Measurements from ENCODE around the gene MRPL51.

The MRPL51 gene

DNA sequence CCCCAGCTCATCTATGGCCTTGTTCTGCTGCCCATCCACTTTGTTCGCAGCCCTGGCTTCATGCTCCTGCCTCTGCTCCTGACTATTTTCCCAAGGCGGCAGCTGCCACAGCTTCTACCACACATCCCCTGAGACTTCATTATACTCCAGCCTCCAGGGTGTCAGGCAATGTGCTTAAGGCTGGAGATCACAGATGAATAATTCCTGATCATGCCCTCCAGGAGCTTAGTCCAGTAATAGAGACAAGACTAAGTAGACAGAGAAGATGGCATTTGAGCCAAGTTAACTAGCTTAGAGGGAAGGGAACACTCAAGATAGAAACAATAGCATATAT lies 34.1 kb downstream of the MRPL51 start:
- no peak for DNase-seq

DNA sequence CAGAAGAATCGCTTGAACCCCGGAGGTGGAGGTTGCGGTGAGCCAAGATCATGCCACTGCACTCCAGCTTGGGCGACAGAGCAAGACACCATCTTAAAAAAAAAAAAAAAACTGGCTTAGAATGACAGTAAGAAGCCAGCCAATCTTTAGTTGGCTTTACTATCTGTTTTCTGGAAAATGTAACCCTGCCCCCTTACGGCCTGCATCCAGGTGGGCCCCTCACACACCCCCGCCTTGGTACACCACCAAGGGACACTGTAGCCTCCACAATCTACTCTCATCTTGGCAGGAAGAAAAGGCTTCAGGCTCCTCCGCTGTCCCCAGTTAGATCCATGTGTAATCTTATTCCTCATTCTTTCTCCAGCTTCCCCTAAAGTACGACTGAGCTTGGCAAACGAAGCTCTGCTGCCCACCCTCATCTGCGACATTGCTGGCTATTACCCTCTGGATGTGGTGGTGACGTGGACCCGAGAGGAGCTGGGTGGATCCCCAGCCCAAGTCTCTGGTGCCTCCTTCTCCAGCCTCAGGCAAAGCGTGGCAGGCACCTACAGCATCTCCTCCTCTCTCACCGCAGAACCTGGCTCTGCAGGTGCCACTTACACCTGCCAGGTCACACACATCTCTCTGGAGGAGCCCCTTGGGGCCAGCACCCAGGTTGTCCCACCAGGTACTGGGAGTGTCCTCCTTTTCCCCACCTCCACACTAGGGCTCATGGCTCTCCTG lies 34.6 kb downstream of the MRPL51 start:
- no peak for DNase-seq

DNA sequence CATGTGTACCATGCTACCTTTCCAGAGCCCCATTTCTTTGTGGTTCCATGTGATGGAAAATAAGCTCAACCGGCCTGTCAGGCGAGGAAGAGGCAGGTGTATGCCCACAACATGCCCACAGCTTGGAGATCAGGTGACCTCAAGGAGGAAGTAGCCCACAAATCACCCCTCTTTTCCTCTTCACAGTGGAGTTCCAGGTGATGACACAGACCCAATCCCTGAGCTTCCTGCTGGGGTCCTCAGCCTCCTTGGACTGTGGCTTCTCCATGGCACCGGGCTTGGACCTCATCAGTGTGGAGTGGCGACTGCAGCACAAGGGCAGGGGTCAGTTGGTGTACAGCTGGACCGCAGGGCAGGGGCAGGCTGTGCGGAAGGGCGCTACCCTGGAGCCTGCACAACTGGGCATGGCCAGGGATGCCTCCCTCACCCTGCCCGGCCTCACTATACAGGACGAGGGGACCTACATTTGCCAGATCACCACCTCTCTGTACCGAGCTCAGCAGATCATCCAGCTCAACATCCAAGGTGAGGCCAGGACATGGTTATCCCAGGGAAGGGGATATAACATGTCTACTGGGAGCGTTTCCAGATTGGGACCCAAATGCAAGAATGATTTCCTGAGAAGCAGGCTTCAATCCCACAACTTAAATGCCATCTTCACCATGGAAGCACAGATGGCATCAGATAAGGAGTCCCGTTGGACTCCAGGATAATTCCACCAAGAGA lies 35.7 kb downstream of the MRPL51 start:
- DNase-seq = no peak

DNA sequence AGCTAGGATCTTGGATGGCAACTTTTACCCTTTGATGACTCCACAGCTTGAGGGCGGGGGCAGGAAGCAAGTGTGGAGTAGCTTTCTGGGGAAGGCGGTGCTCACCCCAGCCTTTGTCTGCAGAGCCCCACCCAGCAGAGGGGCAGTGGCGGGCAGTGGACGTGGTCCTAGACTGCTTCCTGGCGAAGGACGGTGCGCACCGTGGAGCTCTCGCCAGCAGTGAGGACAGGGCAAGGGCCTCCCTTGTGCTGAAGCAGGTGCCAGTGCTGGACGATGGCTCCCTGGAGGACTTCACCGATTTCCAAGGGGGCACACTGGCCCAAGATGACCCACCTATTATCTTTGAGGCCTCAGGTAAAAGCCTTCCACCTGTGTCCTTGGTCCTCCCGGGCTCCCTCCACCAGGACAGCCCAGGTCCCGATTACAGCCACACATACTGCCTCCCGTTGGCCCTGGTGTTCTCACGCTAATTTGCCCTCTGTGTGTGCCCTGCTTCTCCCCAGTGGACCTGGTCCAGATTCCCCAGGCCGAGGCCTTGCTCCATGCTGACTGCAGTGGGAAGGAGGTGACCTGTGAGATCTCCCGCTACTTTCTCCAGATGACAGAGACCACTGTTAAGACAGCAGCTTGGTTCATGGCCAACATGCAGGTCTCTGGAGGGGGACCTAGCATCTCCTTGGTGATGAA lies 40.0 kb downstream of the MRPL51 start:
- no peak for DNase-seq

DNA sequence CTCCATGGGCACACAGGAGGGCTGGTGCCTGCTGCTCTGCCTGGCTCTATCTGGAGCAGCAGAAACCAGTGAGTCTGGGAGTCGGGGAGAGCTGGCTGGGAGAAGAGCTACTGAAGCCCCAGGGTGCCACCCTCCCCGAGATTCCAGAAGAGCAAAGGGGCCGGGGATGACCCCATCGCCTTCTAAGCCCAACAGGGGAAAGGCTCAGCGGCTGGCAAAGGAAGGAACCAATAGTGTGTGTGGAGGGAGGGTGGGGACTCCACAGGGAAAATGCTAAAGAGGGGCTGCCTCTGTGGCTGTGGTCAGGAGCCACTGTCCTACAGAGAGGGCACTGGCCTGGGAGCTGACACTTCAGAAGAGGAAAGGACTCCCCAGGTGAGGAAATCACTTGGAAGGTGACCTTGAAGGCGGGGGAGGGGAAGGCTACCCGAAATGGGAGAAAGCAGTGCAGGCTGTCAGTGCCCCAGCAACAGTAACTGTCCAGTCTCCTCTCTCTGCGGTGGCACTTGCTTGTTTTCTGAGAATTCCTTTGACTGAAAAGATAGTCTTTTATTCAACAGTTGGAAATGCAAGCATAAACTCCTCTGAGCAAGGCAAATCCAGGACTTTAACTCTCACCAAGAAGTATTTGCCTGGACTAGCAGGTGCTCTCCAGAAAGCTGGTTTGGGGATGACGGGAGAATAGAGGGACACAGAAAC lies 40.7 kb downstream of the MRPL51 start:
- peak; percentile 77 for DNase-seq

DNA sequence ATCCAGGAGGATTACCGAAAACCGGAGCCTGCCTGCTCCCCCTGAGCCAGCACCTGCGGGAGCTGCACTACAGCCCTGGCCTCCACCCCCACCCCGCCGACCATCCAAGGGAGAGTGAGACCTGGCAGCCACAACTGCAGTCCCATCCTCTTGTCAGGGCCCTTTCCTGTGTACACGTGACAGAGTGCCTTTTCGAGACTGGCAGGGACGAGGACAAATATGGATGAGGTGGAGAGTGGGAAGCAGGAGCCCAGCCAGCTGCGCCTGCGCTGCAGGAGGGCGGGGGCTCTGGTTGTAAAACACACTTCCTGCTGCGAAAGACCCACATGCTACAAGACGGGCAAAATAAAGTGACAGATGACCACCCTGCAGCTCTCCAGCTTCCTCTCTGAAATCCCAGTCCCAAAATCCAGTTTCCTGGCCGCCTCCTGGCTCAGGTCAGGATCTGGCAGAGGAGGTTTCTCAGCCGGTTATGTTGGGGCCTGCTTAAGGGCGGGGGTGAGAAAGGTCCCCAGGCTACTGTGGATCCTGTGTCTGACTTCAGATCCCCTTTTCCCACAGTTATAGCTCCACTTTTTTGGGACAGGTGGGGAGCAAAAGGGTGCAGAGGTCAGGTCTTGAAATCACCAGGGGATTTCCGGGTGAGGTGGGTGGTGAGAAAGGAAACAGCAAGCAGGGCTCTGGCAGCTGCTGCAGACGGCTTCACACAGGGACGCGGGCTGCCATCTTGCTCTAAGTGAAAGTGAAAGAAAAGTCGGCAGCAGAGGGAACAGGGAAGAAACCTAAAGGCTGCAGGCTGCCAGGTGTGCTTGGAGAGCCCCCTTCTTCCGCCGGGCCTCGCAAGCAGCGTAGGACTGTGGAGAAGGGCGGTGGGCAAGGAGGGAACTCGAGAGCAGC lies 41.5 kb downstream of the MRPL51 start, which contains the start of gene TAPBPL:
Gene TAPBPL, plus strand, starts transcription at position 695 of the 897 bp plus-strand sequence. CDS start 207 bp downstream, outside the sequence.
- DNase-seq = peak; percentile 94

DNA sequence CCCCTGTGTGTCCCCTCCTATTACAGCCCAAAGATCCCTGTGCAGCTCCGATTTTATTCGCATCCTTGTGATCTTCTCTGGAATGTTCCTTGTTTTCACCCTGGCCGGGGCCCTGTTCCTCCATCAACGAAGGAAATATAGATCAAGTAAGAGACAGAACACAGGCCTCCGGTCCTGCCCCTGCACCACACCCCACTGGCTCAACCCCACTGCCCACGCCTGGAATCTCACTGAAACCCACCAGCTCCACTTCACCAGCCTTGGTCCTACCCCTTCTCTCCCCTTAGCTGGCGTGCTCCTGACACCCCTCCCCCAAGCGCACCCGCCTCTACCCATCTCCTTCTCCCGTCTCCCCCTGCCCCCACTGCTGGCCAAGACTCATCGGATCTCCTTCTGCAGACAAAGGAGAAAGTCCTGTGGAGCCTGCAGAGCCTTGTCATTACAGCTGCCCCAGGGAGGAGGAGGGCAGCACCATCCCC lies 42.2 kb downstream of the MRPL51 start:
- peak; percentile 70 for DNase-seq

DNA sequence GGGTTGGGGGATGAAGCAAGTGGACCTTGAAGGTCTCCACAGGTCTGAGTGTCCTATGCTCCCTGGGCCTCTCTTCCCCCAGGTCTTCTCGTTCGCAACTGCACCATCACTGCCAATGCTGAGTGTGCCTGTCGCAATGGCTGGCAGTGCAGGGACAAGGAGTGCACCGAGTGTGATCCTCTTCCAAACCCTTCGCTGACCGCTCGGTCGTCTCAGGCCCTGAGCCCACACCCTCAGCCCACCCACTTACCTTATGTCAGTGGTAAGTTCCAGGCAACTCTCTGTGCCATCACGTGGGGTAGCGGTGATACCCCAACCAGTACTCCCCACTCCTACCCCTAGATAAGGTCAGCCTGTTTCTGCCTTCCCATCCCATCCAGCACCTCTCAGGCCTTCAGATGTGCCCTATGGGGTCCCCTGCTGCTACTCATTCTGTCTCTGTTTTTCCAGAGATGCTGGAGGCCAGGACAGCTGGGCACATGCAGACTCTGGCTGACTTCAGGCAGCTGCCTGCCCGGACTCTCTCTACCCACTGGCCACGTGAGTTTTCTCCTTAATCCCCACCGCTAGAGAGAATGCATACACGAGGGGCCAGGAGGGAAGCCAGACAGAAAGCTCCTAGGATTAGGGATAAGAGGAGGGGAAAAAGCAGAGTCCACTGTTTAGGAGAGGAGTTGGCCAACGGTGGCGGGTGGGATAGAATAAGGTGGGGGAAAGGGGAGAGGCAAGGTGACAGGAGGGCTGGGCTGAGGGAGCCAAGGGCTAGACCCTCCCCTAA lies 42.8 kb downstream of the MRPL51 start:
- DNase-seq = peak; percentile 29

DNA sequence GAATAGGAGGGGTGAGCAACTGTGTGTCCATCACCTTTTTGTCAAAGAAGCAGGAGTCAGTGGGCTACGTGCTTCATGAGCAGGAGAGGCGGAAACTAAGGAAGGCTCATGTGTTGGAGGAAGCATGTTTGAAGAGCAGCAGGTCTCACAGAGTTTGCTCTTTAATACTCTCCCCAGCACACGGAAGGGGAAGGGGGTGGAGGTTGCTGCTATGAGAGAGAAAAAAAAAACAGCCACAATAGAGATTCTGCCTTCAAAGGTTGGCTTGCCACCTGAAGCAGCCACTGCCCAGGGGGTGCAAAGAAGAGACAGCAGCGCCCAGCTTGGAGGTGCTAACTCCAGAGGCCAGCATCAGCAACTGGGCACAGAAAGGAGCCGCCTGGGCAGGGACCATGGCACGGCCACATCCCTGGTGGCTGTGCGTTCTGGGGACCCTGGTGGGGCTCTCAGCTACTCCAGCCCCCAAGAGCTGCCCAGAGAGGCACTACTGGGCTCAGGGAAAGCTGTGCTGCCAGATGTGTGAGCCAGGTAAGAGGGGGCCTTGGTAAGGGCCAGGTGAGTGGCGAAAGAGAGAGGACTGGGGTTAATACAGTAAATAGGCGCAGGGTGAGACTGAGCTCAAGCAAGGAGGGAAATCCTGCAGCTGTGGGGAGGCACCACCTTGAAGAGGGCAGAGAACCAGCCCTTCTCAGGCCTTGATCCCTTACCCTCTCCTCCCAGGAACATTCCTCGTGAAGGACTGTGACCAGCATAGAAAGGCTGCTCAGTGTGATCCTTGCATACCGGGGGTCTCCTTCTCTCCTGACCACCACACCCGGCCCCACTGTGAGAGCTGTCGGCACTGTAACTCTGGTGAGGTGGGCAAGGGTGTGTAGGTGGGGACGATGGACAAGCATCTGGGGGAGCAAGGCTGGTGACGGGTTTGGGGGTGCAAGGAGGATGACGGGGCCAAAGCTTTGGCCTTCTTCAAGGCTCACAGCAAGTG lies 48.1 kb downstream of the MRPL51 start, which contains the start of gene CD27:
Gene CD27, plus strand, starts transcription at position 252 of the 985 bp plus-strand sequence. Its CDS starts 141 bp downstream, at position 393.
- DNase-seq = no peak

DNA sequence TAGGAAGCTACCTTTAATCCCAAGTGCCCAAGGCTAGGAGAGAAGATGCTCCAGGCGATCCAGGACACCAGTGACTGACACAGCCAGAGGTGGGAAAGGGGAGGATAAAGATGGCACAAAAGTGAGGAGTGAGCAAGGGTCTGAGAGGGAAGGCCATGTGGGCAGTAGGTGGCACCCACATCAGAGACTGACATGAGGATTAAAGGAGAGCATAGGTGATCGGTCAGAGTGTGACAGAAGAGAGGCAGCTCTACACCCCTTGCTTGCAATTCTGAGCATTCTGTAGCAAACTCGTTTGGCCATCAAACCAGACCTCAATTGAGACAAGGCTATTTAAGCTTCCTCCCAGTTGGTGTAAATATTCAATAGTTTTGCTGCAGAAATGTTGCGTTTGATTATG lies 49.0 kb downstream of the MRPL51 start:
- no peak for DNase-seq

DNA sequence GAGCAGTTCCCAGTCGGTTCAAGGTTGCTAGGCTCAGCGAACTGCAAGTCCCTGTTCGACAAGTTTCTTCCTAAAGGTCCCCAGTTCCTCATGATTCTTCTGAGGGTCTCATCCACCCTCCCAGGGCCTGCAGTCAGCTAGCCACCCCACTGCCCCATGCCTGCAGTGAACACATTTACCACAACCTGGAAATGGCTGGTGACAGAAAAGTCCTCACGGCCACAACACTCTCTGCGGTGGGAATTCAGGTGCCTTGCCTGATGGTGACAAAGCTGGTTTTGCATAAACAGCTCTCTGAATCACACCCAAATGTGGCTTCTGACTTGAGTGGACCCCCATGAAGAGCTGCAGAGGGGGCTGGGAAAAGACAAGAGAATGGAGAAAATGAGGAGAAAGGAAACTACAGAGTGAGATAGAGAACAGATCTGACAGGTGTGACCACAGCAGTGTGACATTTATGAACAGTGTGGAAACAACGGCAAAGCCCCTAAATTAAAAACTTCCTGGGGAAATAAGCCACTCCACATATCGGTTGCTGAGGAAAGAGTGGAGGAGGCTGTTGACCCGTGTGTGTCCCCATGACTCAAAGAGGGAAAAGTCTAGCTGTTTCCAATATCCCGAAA lies 49.6 kb downstream of the MRPL51 start:
- no peak for DNase-seq

DNA sequence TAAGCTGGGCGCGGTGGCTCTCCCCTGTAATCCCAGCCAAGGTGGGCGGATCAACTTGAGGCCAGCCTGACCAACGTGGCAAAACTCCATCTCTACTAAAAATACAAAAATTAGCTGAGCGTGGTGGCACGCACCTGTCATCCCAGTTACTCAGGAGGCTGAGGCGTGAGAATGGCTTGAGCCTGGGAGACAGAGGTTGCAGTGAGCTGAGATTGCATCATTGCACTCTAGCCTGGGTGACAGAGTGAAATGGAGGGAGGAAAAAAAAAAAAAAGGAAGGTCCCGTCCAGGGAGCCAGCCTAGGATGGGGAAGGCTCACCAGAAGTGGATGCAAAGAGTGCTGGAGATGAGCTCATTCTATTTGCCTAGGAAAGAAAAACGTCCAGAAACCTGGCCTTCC lies 50.2 kb downstream of the MRPL51 start:
- no peak for DNase-seq
